ENCODE data around the gene MIPEP. TPM values are rescaled to one million over a fixed set of nuclear protein-coding genes. Genes with fewer than 3 reads are reported as not detected.

MIPEP gene
- total RNA-seq, 4 donors from 2014 or later = 5.2 to 20.1 (median 17.8) TPM

- Histone ChIP-seq H3K36me3 (no peaks in the 10 kb centered on the region), H3K4me3 (no peak overlapping the region), H3K27ac (no peak overlapping the region), H3K4me1 (no peaks in the 10 kb centered on the region), H3K27me3 (no peaks in the 10 kb centered on the region), H3K9me3 (no peaks in the 10 kb centered on the region)
- intact Hi-C loops (cut with DNase I; ENCODE audit: low total_unique reads) (no loop called here), in situ Hi-C loops (cut with MboI; ENCODE audit: low pct_ligation_motif_present in 1 of 4, low pct_unique_long_range_greater_than_20kb in 1 of 4, low sequenced_read_pairs in 3 of 4) (no loop called here)
- WGBS, 2 donors (ENCODE audit: low coverage in 1 of 2) = 78 to 79% methylated on average over 4 of the region's 4 CpGs
- DNase-seq = no peak
- no peak for TF ChIP-seq CTCF (IDR thresholded peaks at IDR 0.05)
These were observed 60.3 kb downstream of the MIPEP start for GRCh38 chr13:23828866-23829265.

DNA sequence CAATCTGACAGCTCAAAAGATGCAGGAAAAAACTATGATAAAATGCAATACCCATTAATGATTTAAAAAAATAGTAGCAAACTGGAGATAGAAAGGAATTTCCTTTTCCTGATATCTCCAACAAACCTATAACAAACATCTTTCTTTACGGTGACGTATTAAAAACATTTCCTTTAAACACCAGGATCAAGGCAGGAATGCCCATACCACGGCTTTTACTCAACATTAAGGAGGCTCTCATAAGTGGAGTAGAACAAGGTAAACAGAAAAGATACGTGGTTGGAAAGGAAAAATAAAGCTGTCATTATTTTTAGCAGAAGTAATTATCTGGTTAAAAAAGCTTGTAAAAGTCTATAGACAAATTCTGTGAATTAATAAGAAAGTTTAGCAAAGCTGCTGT lies 61.1 kb downstream of the MIPEP start:
- no peak for TF ChIP-seq POLR2A (IDR thresholded peaks at IDR 0.05)
- TF ChIP-seq CTCF (IDR thresholded peaks at IDR 0.05) = no peak
- TF ChIP-seq EP300 (IDR thresholded peaks at IDR 0.05; ENCODE audit: low read depth) = no peak
- TF ChIP-seq POLR2AphosphoS5 (IDR thresholded peaks at IDR 0.05) = no peak
- WGBS, 2 donors (ENCODE audit: low coverage in 1 of 2) = 73 to 86% methylated on average over 4 of the region's 4 CpGs
- Histone ChIP-seq H3K4me1 (no peaks in the 10 kb centered on the region), H3K36me3 (no peaks in the 10 kb centered on the region), H3K27me3 (no peaks in the 10 kb centered on the region), H3K9me3 (no peaks in the 10 kb centered on the region), H3K4me3 (no peak overlapping the region), H3K27ac (no peak overlapping the region)
- in situ Hi-C loops (cut with MboI; ENCODE audit: low pct_ligation_motif_present in 1 of 4, low pct_unique_long_range_greater_than_20kb in 1 of 4, low sequenced_read_pairs in 3 of 4) (no loop called here), intact Hi-C loops (cut with DNase I; ENCODE audit: low total_unique reads) (no loop called here)
- no peak for DNase-seq

- in situ Hi-C loops (cut with MboI; ENCODE audit: low pct_ligation_motif_present in 1 of 4, low pct_unique_long_range_greater_than_20kb in 1 of 4, low sequenced_read_pairs in 3 of 4) = no loop called here
- intact Hi-C loops (cut with DNase I; ENCODE audit: low total_unique reads) = no loop called here
- 87 to 93% methylated on average over 2 of the region's 2 CpGs for WGBS, 2 donors (ENCODE audit: low coverage in 1 of 2)
- DNase-seq = no peak
- Histone ChIP-seq H3K9me3 (no peaks in the 10 kb centered on the region), H3K4me3 (no peak overlapping the region), H3K36me3 (no peaks in the 10 kb centered on the region), H3K4me1 (no peaks in the 10 kb centered on the region), H3K27ac (no peak overlapping the region), H3K27me3 (no peaks in the 10 kb centered on the region)
- TF ChIP-seq EP300 (IDR thresholded peaks at IDR 0.05; ENCODE audit: low read depth) = no peak
These were observed 64.0 kb downstream of the MIPEP start for GRCh38 chr13:23825179-23825578.

DNA sequence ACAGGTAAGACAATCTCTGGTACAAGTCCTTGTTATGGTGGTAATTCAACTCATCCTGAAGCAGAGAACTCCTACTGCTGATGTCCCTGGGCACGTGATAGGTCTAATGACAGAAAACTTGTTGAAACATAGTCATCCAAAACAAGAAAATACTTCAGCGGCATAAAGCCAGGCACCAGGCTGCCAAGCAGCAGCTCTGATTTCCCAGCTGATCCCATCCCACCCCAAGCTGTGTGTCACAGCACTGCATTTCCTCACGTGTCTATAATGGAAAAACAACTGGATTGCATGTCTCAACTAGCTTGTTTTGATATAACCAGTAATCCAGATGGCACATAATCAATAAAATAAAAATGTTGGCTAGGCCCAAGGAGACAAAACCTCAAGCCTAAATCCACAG lies 64.8 kb downstream of the MIPEP start:
- Histone ChIP-seq H3K36me3 (no peaks in the 10 kb centered on the region), H3K4me1 (no peaks in the 10 kb centered on the region), H3K27ac (no peak overlapping the region), H3K4me3 (no peak overlapping the region), H3K9me3 (no peaks in the 10 kb centered on the region), H3K27me3 (no peaks in the 10 kb centered on the region)
- DNase-seq = no peak
- WGBS, 2 donors (ENCODE audit: low coverage in 1 of 2) = 92 to 100% methylated on average over 1 to 3 of the region's 3 CpGs
- no peak for TF ChIP-seq POLR2AphosphoS5 (IDR thresholded peaks at IDR 0.05)
- TF ChIP-seq POLR2A (IDR thresholded peaks at IDR 0.05) = no peak
- TF ChIP-seq CTCF (IDR thresholded peaks at IDR 0.05) = no peak
- no peak for TF ChIP-seq EP300 (IDR thresholded peaks at IDR 0.05; ENCODE audit: low read depth)
- in situ Hi-C loops (cut with MboI; ENCODE audit: low pct_ligation_motif_present in 1 of 4, low pct_unique_long_range_greater_than_20kb in 1 of 4, low sequenced_read_pairs in 3 of 4) = no loop called here
- intact Hi-C loops (cut with DNase I; ENCODE audit: low total_unique reads) = no loop called here

GRCh38 chr13:23822252-23822824 lies 66.9 kb downstream of the MIPEP start:
- intact Hi-C loops (cut with DNase I; ENCODE audit: low total_unique reads) = no loop called here
- Histone ChIP-seq H3K4me3 (no peak overlapping the region), H3K4me1 (no peaks in the 10 kb centered on the region), H3K27me3 (no peaks in the 10 kb centered on the region), H3K36me3 (no peaks in the 10 kb centered on the region), H3K27ac (no peak overlapping the region), H3K9me3 (no peaks in the 10 kb centered on the region)
- in situ Hi-C loops (cut with MboI; ENCODE audit: low pct_ligation_motif_present in 1 of 4, low pct_unique_long_range_greater_than_20kb in 1 of 4, low sequenced_read_pairs in 3 of 4) = no loop called here
- WGBS, 2 donors (ENCODE audit: low coverage in 1 of 2) = 93% methylated on average over 3 of the region's 3 CpGs; no CpG with 5 or more reads in 1 of the 2 donors
- DNase-seq = no peak
- TF ChIP-seq POLR2AphosphoS5 (IDR thresholded peaks at IDR 0.05) = no peak
- no peak for TF ChIP-seq POLR2A (IDR thresholded peaks at IDR 0.05)
- no peak for TF ChIP-seq CTCF (IDR thresholded peaks at IDR 0.05)
- no peak for TF ChIP-seq EP300 (IDR thresholded peaks at IDR 0.05; ENCODE audit: low read depth)

Measured in transverse colon (tissue), 4 donors.